SK-N-SH (cell line): Measurements from ENCODE around the gene SLC7A6OS. TPM values are rescaled to one million over a fixed set of nuclear protein-coding genes. Genes with fewer than 3 reads are reported as not detected.

Source experiments
- CTCF ChIA-PET: fragments of 300-600, 350-600 bp; formaldehyde crosslinking; extraction: SDS; loops from one replicate; lab custom pipeline; 2021; lab: Yijun Ruan, JAX
- POLR2A ChIA-PET: fragments of 350-600 bp; sonication (Branson Sonifier 250); formaldehyde crosslinking; extraction: SDS; loops from one replicate; lab custom pipeline; 2020; ENCODE audit warnings: antibody characterized with exemption, inconsistent platforms; lab: Yijun Ruan, JAX
- DNase-seq: peaks from one replicate; pipeline ENCODE4 v3.0.0; 2012
- H2AFZ ChIP-seq: fragments of 200-600 bp; sonication (generic); 2 replicates; pipeline ENCODE4 v1.8.1; 2016; ENCODE audit warnings: antibody characterized with exemption, mild to moderate bottlenecking, low read depth
- H3F3A ChIP-seq: fragments of 200-600 bp; sonication (generic); replicated peaks from 2 replicates; pipeline ENCODE3; 2016; ENCODE audit warnings: antibody characterized with exemption, mild to moderate bottlenecking; ENCODE audit not compliant: insufficient read depth
- H3K27ac ChIP-seq, 2 experiments: fragments of 200-500 bp in 1 of 2; fragments of 200-600 bp in 1 of 2; sonication (Bioruptor generic) in 1 of 2; sonication (generic), shearing (Covaris generic) in 1 of 2; 2 replicates each; pipeline versions ENCODE4 v1.5.1 to v1.6.1; 2014 to 2016; ENCODE audit warnings: low read depth in 2 of 2, inconsistent platforms in 1 of 2, low read length in 1 of 2, mild to moderate bottlenecking in 1 of 2, mixed read lengths in 1 of 2
- H3K27me3 ChIP-seq: fragments of 200-600 bp; sonication (generic), shearing (Covaris generic); 2 replicates; pipeline ENCODE4 v1.6.1; 2016; ENCODE audit warnings: mixed run types; ENCODE audit not compliant: insufficient read depth
- H3K36me3 ChIP-seq, 2 experiments: fragments of 200-500 bp in 1 of 2; fragments of 200-600 bp in 1 of 2; sonication (Bioruptor generic) in 1 of 2; sonication (generic) in 1 of 2; replicated peaks in 1 of 2; 2 replicates each; pipeline versions ENCODE3 to v1.5.1; 2014 to 2016; ENCODE audit warnings: low read length in 1 of 2, mild to moderate bottlenecking in 1 of 2; ENCODE audit not compliant: insufficient read depth in 2 of 2, control insufficient read depth in 1 of 2
- H3K4me1 ChIP-seq, 2 experiments: fragments of 200-500 bp in 1 of 2; fragments of 200-600 bp in 1 of 2; sonication (Bioruptor generic) in 1 of 2; sonication (generic), shearing (Covaris generic) in 1 of 2; 2 replicates each; pipeline versions ENCODE4 v1.5.1 to v1.6.1; 2014 to 2016; ENCODE audit warnings: low read depth in 1 of 2, low read length in 1 of 2, mixed run types in 1 of 2; ENCODE audit not compliant: insufficient read depth in 2 of 2, control insufficient read depth in 1 of 2
- H3K4me2 ChIP-seq: fragments of 200-600 bp; sonication (generic), shearing (Covaris generic); 2 replicates; pipeline ENCODE4 v1.6.1; 2017; ENCODE audit warnings: mixed run types
- H3K4me3 ChIP-seq, 2 experiments: fragments of 200-500 bp in 1 of 2; fragments of 200-600 bp in 1 of 2; sonication (Bioruptor generic) in 1 of 2; sonication (generic), shearing (Covaris generic) in 1 of 2; 2 replicates each; pipeline versions ENCODE4 v1.5.1 to v1.8.1; 2014 to 2016; ENCODE audit warnings: low read depth in 2 of 2, inconsistent platforms in 1 of 2, low read length in 1 of 2, mild to moderate bottlenecking in 1 of 2, mixed read lengths in 1 of 2, moderate library complexity in 1 of 2
- H3K79me2 ChIP-seq: fragments of 200-600 bp; sonication (generic); 2 replicates; pipeline ENCODE4 v1.8.1; 2017; ENCODE audit warnings: mild to moderate bottlenecking; ENCODE audit not compliant: insufficient read depth
- H3K9ac ChIP-seq: fragments of 200-600 bp; sonication (generic); 2 replicates; pipeline ENCODE4 v1.6.1; 2017; ENCODE audit warnings: mixed run types
- H3K9me2 ChIP-seq: fragments of 200-600 bp; sonication (generic); 2 replicates; pipeline ENCODE4 v1.6.1; 2017; ENCODE audit warnings: mixed run types
- H3K9me3 ChIP-seq: fragments of 200-600 bp; sonication (generic); 2 replicates; pipeline ENCODE4 v1.6.1; 2017; ENCODE audit warnings: mixed run types, mild to moderate bottlenecking, moderate library complexity
- H4K20me1 ChIP-seq: fragments of 200-600 bp; sonication (generic); 2 replicates; pipeline ENCODE4 v1.6.1; 2017; ENCODE audit warnings: mild to moderate bottlenecking, mixed run types; ENCODE audit not compliant: insufficient read depth
- CTCF ChIP-seq: fragments of 200-600 bp; sonication (generic); IDR thresholded peaks from 2 replicates; pipeline ENCODE4 v1.6.1; 2017; ENCODE audit warnings: antibody characterized with exemption, mild to moderate bottlenecking, moderate library complexity
- FOSL2 ChIP-seq: IDR thresholded peaks from 2 replicates; pipeline ENCODE4 v1.4.0; 2012; ENCODE audit warnings: low read depth, mild to moderate bottlenecking, moderate library complexity, borderline replicate concordance
- FOXM1 ChIP-seq: IDR thresholded peaks from 2 replicates; pipeline ENCODE4 v1.4.0; 2012; ENCODE audit warnings: low read depth, mild to moderate bottlenecking
- GABPA ChIP-seq: IDR thresholded peaks from 2 replicates; pipeline ENCODE4 v1.4.0; 2012; ENCODE audit warnings: low read depth, mild to moderate bottlenecking
- MAX ChIP-seq: IDR thresholded peaks from 2 replicates; pipeline ENCODE4 v1.4.0; 2012; ENCODE audit warnings: low read depth
- PBX3 ChIP-seq: IDR thresholded peaks from 2 replicates; pipeline ENCODE4; 2012
- RAD21 ChIP-seq: IDR thresholded peaks from 2 replicates; pipeline ENCODE4 v1.6.1; 2012; ENCODE audit warnings: mild to moderate bottlenecking, low read length
- RCOR1 ChIP-seq: fragments of 150-350 bp; IDR thresholded peaks from 2 replicates; pipeline ENCODE4 v1.6.1; 2017; ENCODE audit warnings: antibody characterized with exemption, low read length
- REST ChIP-seq: IDR thresholded peaks from 2 replicates; pipeline ENCODE4 v1.6.1; 2012; ENCODE audit warnings: mild to moderate bottlenecking, low read depth, low read length, moderate library complexity
- RFX5 ChIP-seq: IDR thresholded peaks from 2 replicates; pipeline ENCODE4 v1.6.1; 2012; ENCODE audit warnings: mild to moderate bottlenecking, improper control_type of control experiment, low read length
- SIN3A ChIP-seq: IDR thresholded peaks from 2 replicates; pipeline ENCODE4 v1.6.1; 2012; ENCODE audit warnings: low read depth, mild to moderate bottlenecking, low read length, moderate library complexity, borderline replicate concordance
- SMC3 ChIP-seq: IDR thresholded peaks from 2 replicates; pipeline ENCODE4 v1.6.1; 2012; ENCODE audit warnings: low read depth, low read length, improper control_type of control experiment
- TCF12 ChIP-seq: IDR thresholded peaks from 2 replicates; pipeline ENCODE4 v1.4.0; 2012
- TEAD4 ChIP-seq: IDR thresholded peaks from 2 replicates; pipeline ENCODE4 v1.4.0; 2012; ENCODE audit warnings: mild to moderate bottlenecking, borderline replicate concordance; ENCODE audit not compliant: insufficient read depth
- YY1 ChIP-seq: IDR thresholded peaks from 2 replicates; pipeline ENCODE4 v1.4.0; 2012; ENCODE audit warnings: low read depth, mild to moderate bottlenecking
- WGBS: methylation state at CpG from one replicate; pipeline ENCODE4 v1.1.6; 2017; ENCODE audit warnings: low lambda C conversion rate; 5-methylcytosine and 5-hydroxymethylcytosine counted together
- polyA plus RNA-seq, 3 experiments: library from polyadenylated mRNA; depleted of rRNA; stranded (reverse); fragments of >200 nt; gene quantifications; 2 replicates each; pipeline ENCODE4 v1.2.3, GENCODE V29; 2012

SLC7A6OS gene
- polyA plus RNA-seq, 1 of the 3 experiments (the other 2 are of a cell fraction), result 6.6 TPM

GRCh38 chr16:68259007-68259825, 51.5 kb downstream of the SLC7A6OS start:
- no peak overlapping the region for H3K4me2 ChIP-seq
- peaks cover 0 to 6% of the 10 kb centered on the region in 2 experiments; a peak in 3 of 4 replicates for H3K4me1 ChIP-seq
- TF ChIP-seq RFX5 (no peak), TEAD4 (no peak), RCOR1 (no peak), RAD21 (no peak), GABPA (no peak), TCF12 (no peak), FOXM1 (no peak), REST (no peak), SIN3A (no peak), YY1 (no peak)
- ChIA-PET POLR2A (interaction anchor here (0.9 kb wide), 1 partner anchor 15 kb away, joined by 3 read pairs; no protein-coding TSS in a partner anchor), CTCF (interaction anchor here (0.9 to 13.8 kb wide), 3 partner anchors 11 to 72 kb away, joined by 3 to 355 read pairs (median 80); no protein-coding TSS in a partner anchor)
- no peak for DNase-seq
- H3K79me2 ChIP-seq, result no peaks in the 10 kb centered on the region; the same call in 1 of the 2 replicates
- H2AFZ ChIP-seq, result no peak overlapping the region
- no peaks in the 10 kb centered on the region for H3K27me3 ChIP-seq
- no peaks in the 10 kb centered on the region for H3K9me2 ChIP-seq
- 97% methylated on average over 10 of the region's 27 CpGs for WGBS
- no peaks in the 10 kb centered on the region for H3K9me3 ChIP-seq
- H3K9ac ChIP-seq, result no peak overlapping the region
- H3K36me3 ChIP-seq, result peaks cover 5 to 19% of the 10 kb centered on the region in 2 experiments
- peaks cover 22% of the 10 kb centered on the region for H3F3A ChIP-seq
- H4K20me1 ChIP-seq, result no peaks in the 10 kb centered on the region
- H3K27ac ChIP-seq, result no peak overlapping the region
- no peak overlapping the region for H3K4me3 ChIP-seq

GRCh38 chr16:68257906-68258800, 52.6 kb downstream of the SLC7A6OS start:
- Histone ChIP-seq H3K27me3 (no peaks in the 10 kb centered on the region), H3K9ac (peak overlapping the region; percentile 33), H3K36me3 (peaks cover 8 to 19% of the 10 kb centered on the region in 2 experiments), H4K20me1 (no peaks in the 10 kb centered on the region), H3K4me1 (peaks cover 0 to 6% of the 10 kb centered on the region in 2 experiments; a peak in 2 of 4 replicates), H3K4me2 (peak overlapping the region; percentile 12; the same call in 1 of the 2 replicates), H3K4me3 (no peak overlapping the region), H2AFZ (no peak overlapping the region), H3K9me3 (no peaks in the 10 kb centered on the region), H3K79me2 (no peaks in the 10 kb centered on the region; the same call in 1 of the 2 replicates), H3K27ac (peak overlapping the region in 1 of 2 experiments; percentile 55; a peak in 3 of 4 replicates), H3F3A (peaks cover 17% of the 10 kb centered on the region), H3K9me2 (no peaks in the 10 kb centered on the region)
- DNase-seq, result no peak
- CTCF ChIA-PET, result interaction anchor here (0.9 to 13.8 kb wide), 2 partner anchors 10 to 73 kb away, joined by 3 to 355 read pairs; no protein-coding TSS in a partner anchor
- POLR2A ChIA-PET, result interaction anchor here (0.9 kb wide), 1 partner anchor 14 kb away, joined by 3 read pairs; no protein-coding TSS in a partner anchor
- peak; percentile 74 for TF ChIP-seq PBX3
- TF ChIP-seq CTCF, result no peak
- peak; percentile 18; the same call in 1 of the 2 replicates for TF ChIP-seq FOSL2
- TF ChIP-seq SMC3, result no peak
- peak; percentile 34; the same call in 1 of the 2 replicates for TF ChIP-seq TCF12
- TF ChIP-seq MAX, result 0 out of 2 replicates have a peak, but pooled peaks have one; percentile 22
- 68% methylated on average over 11 of the region's 13 CpGs for WGBS
